ENCODE results near the gene ACOX2.

Gene ACOX2

GRCh38 chr3:58518291-58518789 lies 18.6 kb downstream of the ACOX2 start:
- Histone ChIP-seq H3K36me3 (replicated peaks) (no peaks in the 10 kb centered on the region), H3K27ac (no peak overlapping the region), H3K27me3 (replicated peaks) (no peaks in the 10 kb centered on the region), H3K4me3 (ENCODE audit: low read depth, low read length) (no peak overlapping the region)
- no peak for TF ChIP-seq CTCF (IDR thresholded peaks at IDR 0.05; ENCODE audit: low read depth, low read length, missing control alignments)
- DNase-seq, result no peak
- in situ Hi-C loops (cut with HindIII; ENCODE audit: low pct_ligation_motif_present, low sequenced_read_pairs), result no loop called here

- no peak overlapping the region for H3K4me3 ChIP-seq (ENCODE audit: low read depth, low read length)
- H3K27ac ChIP-seq, result no peak overlapping the region
- no peak for DNase-seq
- H3K36me3 ChIP-seq (replicated peaks), result no peaks in the 10 kb centered on the region
- in situ Hi-C loops (cut with HindIII; ENCODE audit: low pct_ligation_motif_present, low sequenced_read_pairs), result no loop called here
- no peak for TF ChIP-seq CTCF (IDR thresholded peaks at IDR 0.05; ENCODE audit: low read depth, low read length, missing control alignments)
- H3K27me3 ChIP-seq (replicated peaks), result no peaks in the 10 kb centered on the region
Measured at GRCh38 chr3:58514405-58514804, 22.6 kb downstream of the ACOX2 start.

- no peak for TF ChIP-seq CTCF (IDR thresholded peaks at IDR 0.05; ENCODE audit: low read depth, low read length, missing control alignments)
- no peak for DNase-seq
- Histone ChIP-seq H3K27me3 (replicated peaks) (no peaks in the 10 kb centered on the region), H3K36me3 (replicated peaks) (no peaks in the 10 kb centered on the region), H3K27ac (no peak overlapping the region), H3K4me3 (ENCODE audit: low read depth, low read length) (no peak overlapping the region)
- in situ Hi-C loops (cut with HindIII; ENCODE audit: low pct_ligation_motif_present, low sequenced_read_pairs), result no loop called here
Measured at GRCh38 chr3:58508437-58508836, 28.6 kb downstream of the ACOX2 start.

- no peak for DNase-seq
- H3K4me3 ChIP-seq (ENCODE audit: low read depth, low read length), result no peak overlapping the region
- no peak overlapping the region for H3K27ac ChIP-seq
- no peaks in the 10 kb centered on the region for H3K27me3 ChIP-seq (replicated peaks)
- no peak for TF ChIP-seq CTCF (IDR thresholded peaks at IDR 0.05; ENCODE audit: low read depth, low read length, missing control alignments)
- no peaks in the 10 kb centered on the region for H3K36me3 ChIP-seq (replicated peaks)
- in situ Hi-C loops (cut with HindIII; ENCODE audit: low pct_ligation_motif_present, low sequenced_read_pairs), result no loop called here
Measured at GRCh38 chr3:58507356-58508078, 29.5 kb downstream of the ACOX2 start.

GRCh38 chr3:58502872-58503271 lies 34.1 kb downstream of the ACOX2 start:
- H3K36me3 ChIP-seq (replicated peaks), result peaks cover 6% of the 10 kb centered on the region
- DNase-seq, result no peak
- in situ Hi-C loops (cut with HindIII; ENCODE audit: low pct_ligation_motif_present, low sequenced_read_pairs), result no loop called here

More at GRCh38 chr3:58502872-58503271, 34.1 kb downstream of the ACOX2 start:
- TF ChIP-seq CTCF (IDR thresholded peaks at IDR 0.05; ENCODE audit: low read depth, low read length, missing control alignments), result no peak
- Histone ChIP-seq H3K27me3 (replicated peaks) (no peaks in the 10 kb centered on the region), H3K27ac (no peak overlapping the region), H3K4me3 (ENCODE audit: low read depth, low read length) (no peak overlapping the region)
